Body of pancreas (tissue), 4 donors: ENCODE measurements around the gene PHTF2. TPM values are rescaled to one million over a fixed set of nuclear protein-coding genes. Genes with fewer than 3 reads are reported as not detected.

Experiments used
- ATAC-seq: fragments of 150-250 bp; one replicate; pipeline ENCODE4 v1.9.1; 2016
- DNase-seq, 4 donors: peaks; one replicate each; pipeline ENCODE4 v3.0.0-alpha.2; 2019
- H3K27ac ChIP-seq, 4 donors: fragments of 200-600 bp; sonication (generic); 1 replicate in 3 of 4; 2 replicates in 1 of 4; pipeline versions ENCODE4 v1.5.1 to v1.6.1; 2016 to 2019; ENCODE audit warnings: mild to moderate bottlenecking in 1 of 4, mixed read lengths in 1 of 4, moderate library complexity in 1 of 4
- H3K27me3 ChIP-seq, 2 donors: fragments of 200-600 bp; sonication (generic); one replicate each; pipeline ENCODE4 v1.6.0; 2016; ENCODE audit warnings: mild to moderate bottlenecking in 1 of 2
- H3K36me3 ChIP-seq, 2 donors: fragments of 200-600 bp; sonication (generic); replicated peaks in 1 of 2; 2 replicates each; pipeline ENCODE4 v1.5.1; 2016; ENCODE audit warnings: low read depth in 2 of 2; ENCODE audit not compliant: insufficient read depth in 1 of 2
- H3K4me1 ChIP-seq: fragments of 200-600 bp; sonication (generic); one replicate; pipeline ENCODE4 v1.6.0; 2016
- H3K4me3 ChIP-seq, 2 donors: fragments of 200-600 bp; sonication (generic); 1 replicate in 1 of 2; 2 replicates in 1 of 2; pipeline ENCODE4 v1.5.1; 2016 to 2019
- H3K9me3 ChIP-seq, 3 donors: fragments of 200-600 bp; sonication (generic); 1 replicate in 2 of 3; 2 replicates in 1 of 3; pipeline ENCODE4 v1.5.1; 2016
- CTCF ChIP-seq, 7 experiments: fragments of 450-650 bp in 4 of 7; fragments of 200-600 bp in 3 of 7; sonication (generic) in 3 of 7; IDR thresholded peaks; one replicate each; pipeline ENCODE4 v1.5.1; 2016 to 2019; ENCODE audit warnings: antibody characterized with exemption in 7 of 7
- POLR2A ChIP-seq, 3 donors: fragments of 450-650 bp; IDR thresholded peaks; one replicate each; pipeline ENCODE4 v1.6.1; 2016; ENCODE audit warnings: antibody characterized with exemption in 3 of 3, mild to moderate bottlenecking in 2 of 3
- WGBS, 2 donors: methylation state at CpG; one replicate each; pipeline ENCODE4 v1.1.5; 2017; 5-methylcytosine and 5-hydroxymethylcytosine counted together
- intact Hi-C: fragments of 100-400 bp; cut with DNase I; formaldehyde crosslinking; loops from one replicate; pipeline ENCODE4 v1.15.1; 2023
- total RNA-seq, 2 donors: library from RNA; depleted of rRNA; stranded (reverse); fragments of >200 nt; gene quantifications; one replicate each; pipeline ENCODE4 v1.1.0, GENCODE V29; 2016

PHTF2 gene
- 1 to 10 TPM; 7.9 to 9.6 TPM for total RNA-seq

GRCh38 chr7:77798394-77799077 lies at the start of gene PHTF2, which contains the start of gene TMEM60:
TSS of gene PHTF2 (plus strand) at chr7:77798773.
TSS of gene TMEM60 (minus strand) at chr7:77798434. CDS start at chr7:77794373, 4,061 bp downstream.
- H3K36me3 ChIP-seq = no peaks in the 10 kb centered on the region
- H3K27ac ChIP-seq = peak within 1 kb of the TSS; percentile 79 to 90 (median 86)
- peak; percentile 31 to 78 (median 61) for TF ChIP-seq CTCF (IDR thresholded peaks at IDR 0.05)
- peak; percentile 77 to 90 (median 89) for TF ChIP-seq POLR2A (IDR thresholded peaks at IDR 0.05)
- DNase-seq = peak; percentile 99 to 100 (median 99)
- no peaks in the 10 kb centered on the region for H3K9me3 ChIP-seq
- peak within 1 kb of the TSS; percentile 98 for H3K4me3 ChIP-seq
- intact Hi-C loops = no loop called here
- WGBS, 2 donors = 0 to 1% methylated on average over 32 to 61 of the region's 61 CpGs
- H3K4me1 ChIP-seq = peaks cover 29% of the 10 kb centered on the region
- peak; percentile 94 for ATAC-seq
- H3K27me3 ChIP-seq = no peaks in the 10 kb centered on the region

- H3K9me3 ChIP-seq = no peaks in the 10 kb centered on the region
- peaks cover 15% of the 10 kb centered on the region for H3K4me1 ChIP-seq
- TF ChIP-seq CTCF (IDR thresholded peaks at IDR 0.05) (no peak), POLR2A (IDR thresholded peaks at IDR 0.05) (no peak)
- H3K27me3 ChIP-seq = no peaks in the 10 kb centered on the region
- intact Hi-C loops = loop anchor here (5.0 kb wide), 1 partner anchor 85 kb away; no protein-coding TSS in a partner anchor
- 45 to 62% methylated on average over 2 of the region's 2 CpGs for WGBS, 2 donors
- ATAC-seq = no peak
- no peak overlapping the region for H3K4me3 ChIP-seq
- no peaks in the 10 kb centered on the region for H3K36me3 ChIP-seq
- peak in 1 of 4 donors; percentile 37 for DNase-seq
- H3K27ac ChIP-seq = no peak overlapping the region
These were observed 46.6 kb upstream of the PHTF2 start for GRCh38 chr7:77752016-77752415.

- ATAC-seq = no peak
- intact Hi-C loops = loop anchor here (5.0 kb wide), 1 partner anchor 86 kb away; no protein-coding TSS in a partner anchor
These were observed 45.4 kb upstream of the PHTF2 start for GRCh38 chr7:77753173-77753572.

GRCh38 chr7:77757589-77757988 lies 41.0 kb upstream of the PHTF2 start:
- ATAC-seq = no peak

More at GRCh38 chr7:77753173-77753572, 45.4 kb upstream of the PHTF2 start:
- Histone ChIP-seq H3K4me1 (peaks cover 13% of the 10 kb centered on the region), H3K27ac (no peak overlapping the region), H3K36me3 (no peaks in the 10 kb centered on the region), H3K4me3 (no peak overlapping the region), H3K27me3 (no peaks in the 10 kb centered on the region), H3K9me3 (no peaks in the 10 kb centered on the region)
- no peak for DNase-seq
- WGBS, 2 donors = 67 to 69% methylated on average over 1 of the region's 1 CpG
- TF ChIP-seq POLR2A (IDR thresholded peaks at IDR 0.05) = no peak
- TF ChIP-seq CTCF (IDR thresholded peaks at IDR 0.05) = no peak

More at GRCh38 chr7:77757589-77757988, 41.0 kb upstream of the PHTF2 start:
- Histone ChIP-seq H3K9me3 (no peaks in the 10 kb centered on the region), H3K36me3 (no peaks in the 10 kb centered on the region), H3K27me3 (no peaks in the 10 kb centered on the region), H3K4me1 (peaks cover 36% of the 10 kb centered on the region), H3K27ac (no peak overlapping the region), H3K4me3 (no peak overlapping the region)
- no peak for TF ChIP-seq POLR2A (IDR thresholded peaks at IDR 0.05)
- TF ChIP-seq CTCF (IDR thresholded peaks at IDR 0.05) = no peak
- 8 to 9% methylated on average over 1 of the region's 1 CpG for WGBS, 2 donors
- no peak for DNase-seq
- intact Hi-C loops = no loop called here
